Measurements from ENCODE around the gene ARL6.

ARL6 gene

DNA sequence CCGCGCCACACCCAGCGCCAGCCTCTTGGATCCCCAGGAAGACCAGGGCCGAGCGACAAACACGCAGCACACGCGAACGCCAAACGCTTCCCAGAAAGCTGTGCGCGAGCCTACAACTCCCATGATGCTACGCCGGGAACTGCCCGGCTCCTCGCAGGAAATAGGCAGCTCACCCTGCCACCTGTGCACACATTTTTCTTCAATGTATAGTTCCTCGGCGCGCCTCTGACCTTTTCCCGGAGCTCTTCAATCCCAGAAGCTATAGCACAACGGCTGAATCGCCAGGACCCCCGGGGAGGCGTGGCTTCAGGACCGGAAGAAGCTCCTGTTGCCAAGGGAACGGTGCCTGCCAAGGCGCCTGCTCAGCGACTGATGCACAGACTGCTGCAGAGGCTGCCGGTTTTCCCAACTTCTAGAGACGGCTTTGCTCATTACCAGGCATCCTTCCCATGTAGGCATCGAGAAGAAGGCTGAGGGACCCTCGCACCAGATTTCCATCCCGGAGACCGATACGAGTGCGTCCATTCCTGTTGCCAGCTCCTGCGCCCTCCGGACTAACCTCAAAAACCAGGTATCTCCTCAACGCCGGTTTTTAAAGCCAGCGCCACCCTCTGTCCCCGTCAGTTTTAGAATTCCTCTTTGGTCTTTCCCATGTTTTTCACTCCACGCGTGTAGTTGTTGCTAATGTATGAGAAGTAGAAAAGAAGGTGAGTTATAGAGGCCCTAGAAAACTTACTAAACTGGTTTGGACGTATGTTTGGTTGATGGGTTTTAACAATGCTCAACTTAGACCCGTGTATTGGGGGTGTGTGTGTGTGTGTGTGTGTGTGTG is at the start of gene ARL6:
Gene ARL6, plus strand, starts transcription at position 352 of the 832 bp plus-strand sequence. CDS start 3,350 bp downstream, outside the sequence.
- peaks cover 9 to 13% of the 10 kb centered on the region in 2 donors for H3K4me1 ChIP-seq (ENCODE audit: control insufficient read depth in 1 of 2, insufficient read depth in 2 of 2, low read length in 2 of 2)
- peak within 1 kb of the TSS; percentile 65 for H3K27ac ChIP-seq (ENCODE audit: low read length)

GRCh38 chr3:97719156-97719821 is 45.3 kb upstream of the ARL6 start:
- Histone ChIP-seq H3K4me1 (ENCODE audit: control insufficient read depth in 1 of 2, insufficient read depth in 2 of 2, low read length in 2 of 2) (no peaks in the 10 kb centered on the region), H3K27ac (ENCODE audit: low read length) (no peak overlapping the region), H3K36me3 (ENCODE audit: control insufficient read depth in 1 of 2, insufficient read depth in 2 of 2, low read length in 2 of 2) (no peaks in the 10 kb centered on the region), H3K9me3 (ENCODE audit: control insufficient read depth in 1 of 2, low read length in 2 of 2) (no peaks in the 10 kb centered on the region), H3K4me3 (ENCODE audit: low read depth in 1 of 2, low read length in 2 of 2) (no peak overlapping the region), H3K27me3 (ENCODE audit: low read depth, low read length) (no peaks in the 10 kb centered on the region)

More for the DNA sequence above, at the start of gene ARL6:
- no peaks in the 10 kb centered on the region for H3K9me3 ChIP-seq (ENCODE audit: control insufficient read depth in 1 of 2, low read length in 2 of 2)
- H3K36me3 ChIP-seq (ENCODE audit: control insufficient read depth in 1 of 2, insufficient read depth in 2 of 2, low read length in 2 of 2) = peaks cover 0 to 2% of the 10 kb centered on the region in 2 donors
- H3K4me3 ChIP-seq (ENCODE audit: low read depth in 1 of 2, low read length in 2 of 2) = peak within 1 kb of the TSS; percentile 95 to 98
- no peaks in the 10 kb centered on the region for H3K27me3 ChIP-seq (ENCODE audit: low read depth, low read length)

DNA sequence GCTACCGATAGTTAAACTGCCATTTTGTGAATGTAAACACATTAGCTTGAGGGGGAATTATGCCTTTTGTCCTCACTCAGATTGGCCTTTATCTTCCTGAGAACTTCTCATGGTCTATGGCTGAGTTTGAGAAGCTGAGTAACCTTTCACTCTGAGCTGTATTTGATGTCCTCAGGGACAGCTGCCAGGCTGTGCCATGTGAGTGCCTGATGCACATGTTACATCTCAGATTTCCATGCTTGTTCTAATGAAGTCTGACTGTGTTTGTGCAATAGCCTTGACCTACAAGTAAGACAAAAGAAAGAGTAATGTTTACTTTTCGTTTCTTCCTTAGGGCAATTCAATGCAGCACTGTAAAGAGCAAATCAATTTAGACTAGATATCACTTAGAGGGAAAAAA is 44.1 kb upstream of the ARL6 start:
- no peak overlapping the region for H3K4me3 ChIP-seq (ENCODE audit: low read depth in 1 of 2, low read length in 2 of 2)
- no peak overlapping the region for H3K27ac ChIP-seq (ENCODE audit: low read length)
- H3K36me3 ChIP-seq (ENCODE audit: control insufficient read depth in 1 of 2, insufficient read depth in 2 of 2, low read length in 2 of 2) = no peaks in the 10 kb centered on the region

DNA sequence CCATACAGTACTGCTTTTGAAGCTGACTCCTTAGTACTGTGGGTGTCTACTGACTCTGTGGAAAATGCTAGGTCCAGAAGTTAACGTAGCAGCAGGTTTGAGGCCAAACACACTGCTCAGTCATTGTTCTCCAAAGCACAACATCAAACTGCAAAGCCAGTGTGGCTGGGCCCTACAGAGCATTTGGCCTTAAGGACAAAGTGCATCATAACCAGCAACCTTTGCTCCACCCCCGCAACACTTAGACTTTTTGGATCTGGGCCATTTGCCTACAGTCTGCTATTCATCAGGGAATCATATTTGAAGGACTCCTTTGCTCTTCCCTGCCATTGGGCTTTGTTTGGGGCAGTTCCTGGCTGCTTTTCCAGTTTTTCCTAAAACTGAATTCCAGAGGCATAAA is 43.1 kb upstream of the ARL6 start:
- no peaks in the 10 kb centered on the region for H3K9me3 ChIP-seq (ENCODE audit: control insufficient read depth in 1 of 2, low read length in 2 of 2)
- no peaks in the 10 kb centered on the region for H3K27me3 ChIP-seq (ENCODE audit: low read depth, low read length)
- no peaks in the 10 kb centered on the region for H3K4me1 ChIP-seq (ENCODE audit: control insufficient read depth in 1 of 2, insufficient read depth in 2 of 2, low read length in 2 of 2)
- H3K36me3 ChIP-seq (ENCODE audit: control insufficient read depth in 1 of 2, insufficient read depth in 2 of 2, low read length in 2 of 2) = no peaks in the 10 kb centered on the region
- H3K4me3 ChIP-seq (ENCODE audit: low read depth in 1 of 2, low read length in 2 of 2) = no peak overlapping the region
- no peak overlapping the region for H3K27ac ChIP-seq (ENCODE audit: low read length)

More for the DNA sequence above, 44.1 kb upstream of the ARL6 start:
- Histone ChIP-seq H3K9me3 (ENCODE audit: control insufficient read depth in 1 of 2, low read length in 2 of 2) (no peaks in the 10 kb centered on the region), H3K4me1 (ENCODE audit: control insufficient read depth in 1 of 2, insufficient read depth in 2 of 2, low read length in 2 of 2) (no peaks in the 10 kb centered on the region), H3K27me3 (ENCODE audit: low read depth, low read length) (no peaks in the 10 kb centered on the region)

DNA sequence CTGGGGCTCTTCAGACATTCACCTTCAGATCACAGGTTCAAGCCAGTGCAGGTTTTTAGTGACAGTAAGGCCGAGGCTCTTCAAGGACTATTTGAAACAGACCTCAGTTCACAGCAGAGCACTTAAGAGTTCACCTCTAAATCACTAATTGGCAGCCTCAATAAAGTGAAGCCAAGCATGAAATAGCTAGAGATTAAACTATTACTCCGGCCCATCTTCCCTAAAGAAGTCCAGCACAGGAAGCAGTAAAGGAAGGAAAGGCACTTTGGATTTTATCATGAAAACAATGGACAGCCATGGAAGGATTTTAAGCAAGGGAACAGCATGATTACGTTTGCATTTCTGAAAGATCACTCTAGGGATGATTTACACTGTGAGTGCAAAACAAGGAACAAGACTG is 27.6 kb upstream of the ARL6 start:
- no peaks in the 10 kb centered on the region for H3K4me1 ChIP-seq (ENCODE audit: control insufficient read depth in 1 of 2, insufficient read depth in 2 of 2, low read length in 2 of 2)
- no peaks in the 10 kb centered on the region for H3K36me3 ChIP-seq (ENCODE audit: control insufficient read depth in 1 of 2, insufficient read depth in 2 of 2, low read length in 2 of 2)
- H3K27ac ChIP-seq (ENCODE audit: low read length) = no peak overlapping the region
- no peaks in the 10 kb centered on the region for H3K9me3 ChIP-seq (ENCODE audit: control insufficient read depth in 1 of 2, low read length in 2 of 2)
- H3K4me3 ChIP-seq (ENCODE audit: low read depth in 1 of 2, low read length in 2 of 2) = no peak overlapping the region
- H3K27me3 ChIP-seq (ENCODE audit: low read depth, low read length) = no peaks in the 10 kb centered on the region

- Histone ChIP-seq H3K4me3 (ENCODE audit: low read depth in 1 of 2, low read length in 2 of 2) (no peak overlapping the region), H3K4me1 (ENCODE audit: control insufficient read depth in 1 of 2, insufficient read depth in 2 of 2, low read length in 2 of 2) (no peaks in the 10 kb centered on the region), H3K36me3 (ENCODE audit: control insufficient read depth in 1 of 2, insufficient read depth in 2 of 2, low read length in 2 of 2) (no peaks in the 10 kb centered on the region), H3K9me3 (ENCODE audit: control insufficient read depth in 1 of 2, low read length in 2 of 2) (no peaks in the 10 kb centered on the region), H3K27me3 (ENCODE audit: low read depth, low read length) (no peaks in the 10 kb centered on the region), H3K27ac (ENCODE audit: low read length) (no peak overlapping the region)
Observed at GRCh38 chr3:97738761-97739160, 25.8 kb upstream of the ARL6 start.

GRCh38 chr3:97742036-97742435 is 22.5 kb upstream of the ARL6 start:
- Histone ChIP-seq H3K4me3 (ENCODE audit: low read depth in 1 of 2, low read length in 2 of 2) (no peak overlapping the region), H3K9me3 (ENCODE audit: control insufficient read depth in 1 of 2, low read length in 2 of 2) (no peaks in the 10 kb centered on the region), H3K4me1 (ENCODE audit: control insufficient read depth in 1 of 2, insufficient read depth in 2 of 2, low read length in 2 of 2) (no peaks in the 10 kb centered on the region), H3K36me3 (ENCODE audit: control insufficient read depth in 1 of 2, insufficient read depth in 2 of 2, low read length in 2 of 2) (no peaks in the 10 kb centered on the region), H3K27me3 (ENCODE audit: low read depth, low read length) (no peaks in the 10 kb centered on the region), H3K27ac (ENCODE audit: low read length) (no peak overlapping the region)

- H3K27me3 ChIP-seq (ENCODE audit: low read depth, low read length) = no peaks in the 10 kb centered on the region
Observed at GRCh38 chr3:97744289-97744688, 20.3 kb upstream of the ARL6 start.

DNA sequence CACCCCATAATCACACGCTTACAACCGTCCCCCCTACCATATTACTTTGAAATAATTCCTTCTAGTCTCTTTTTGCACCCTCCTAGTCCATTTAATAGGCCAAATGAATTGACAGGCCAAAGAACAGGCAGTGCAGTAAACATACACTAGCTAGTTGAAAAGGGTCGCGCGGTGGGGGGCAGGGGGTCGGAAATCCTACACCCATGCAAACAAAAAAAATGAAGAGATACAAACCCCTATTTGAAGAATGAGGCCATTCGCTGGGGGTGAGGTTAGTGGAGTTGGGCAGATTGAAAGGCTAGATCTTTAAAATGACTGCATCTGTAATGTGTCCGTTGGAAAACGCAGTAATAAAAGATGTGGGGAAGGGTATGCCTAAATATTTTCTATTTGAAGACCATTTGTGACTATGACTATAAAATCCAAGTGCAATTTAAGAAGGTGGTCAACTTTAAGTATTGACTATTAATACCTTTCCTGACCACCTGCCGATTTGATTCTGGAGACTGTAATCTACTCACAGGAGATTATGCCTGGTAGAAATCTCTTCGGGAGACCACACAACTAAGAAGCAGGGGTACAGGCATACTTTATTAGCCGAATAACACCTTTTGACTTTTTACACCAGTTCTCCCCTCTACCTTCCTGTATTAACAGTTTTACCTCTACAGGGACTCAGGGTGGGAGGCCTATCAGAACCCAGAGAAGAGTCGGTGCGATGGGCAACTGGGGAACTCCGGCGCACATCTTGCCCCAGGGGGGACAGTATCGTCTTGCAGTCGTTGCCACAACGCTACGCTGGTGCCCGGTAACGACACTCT is 762 bp upstream of the ARL6 start:
- Histone ChIP-seq H3K27me3 (ENCODE audit: low read depth, low read length) (no peaks in the 10 kb centered on the region), H3K4me3 (ENCODE audit: low read depth in 1 of 2, low read length in 2 of 2) (peak overlapping the region; percentile 95 to 98), H3K4me1 (ENCODE audit: control insufficient read depth in 1 of 2, insufficient read depth in 2 of 2, low read length in 2 of 2) (peaks cover 9 to 13% of the 10 kb centered on the region in 2 donors), H3K27ac (ENCODE audit: low read length) (peak overlapping the region; percentile 65), H3K36me3 (ENCODE audit: control insufficient read depth in 1 of 2, insufficient read depth in 2 of 2, low read length in 2 of 2) (no peaks in the 10 kb centered on the region), H3K9me3 (ENCODE audit: control insufficient read depth in 1 of 2, low read length in 2 of 2) (no peaks in the 10 kb centered on the region)

More at GRCh38 chr3:97744289-97744688, 20.3 kb upstream of the ARL6 start:
- no peak overlapping the region for H3K27ac ChIP-seq (ENCODE audit: low read length)
- no peak overlapping the region for H3K4me3 ChIP-seq (ENCODE audit: low read depth in 1 of 2, low read length in 2 of 2)
- no peaks in the 10 kb centered on the region for H3K36me3 ChIP-seq (ENCODE audit: control insufficient read depth in 1 of 2, insufficient read depth in 2 of 2, low read length in 2 of 2)
- H3K4me1 ChIP-seq (ENCODE audit: control insufficient read depth in 1 of 2, insufficient read depth in 2 of 2, low read length in 2 of 2) = no peaks in the 10 kb centered on the region
- H3K9me3 ChIP-seq (ENCODE audit: control insufficient read depth in 1 of 2, low read length in 2 of 2) = no peaks in the 10 kb centered on the region

DNA sequence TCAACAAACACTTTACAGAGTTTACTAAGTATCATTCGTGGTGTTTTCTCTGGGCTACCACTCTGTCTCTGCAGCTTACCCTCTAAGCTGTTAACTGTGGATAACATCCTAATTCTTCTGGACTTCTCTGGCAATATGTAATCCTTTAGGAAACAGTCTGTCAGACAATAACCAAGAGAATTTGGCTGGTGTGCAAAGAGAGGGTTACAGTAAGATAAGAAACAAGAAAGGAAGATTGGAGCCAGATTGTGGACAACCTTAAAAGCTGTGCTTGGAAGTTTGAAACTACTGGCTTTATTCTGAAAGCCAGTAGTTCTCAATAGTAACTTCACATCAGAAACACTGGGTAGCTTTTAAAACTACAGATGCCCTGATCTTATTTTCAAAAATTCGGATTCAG is 778 bp downstream of the ARL6 start:
- peaks cover 0 to 7% of the 10 kb centered on the region in 2 donors for H3K36me3 ChIP-seq (ENCODE audit: control insufficient read depth in 1 of 2, insufficient read depth in 2 of 2, low read length in 2 of 2)
- H3K9me3 ChIP-seq (ENCODE audit: control insufficient read depth in 1 of 2, low read length in 2 of 2) = no peaks in the 10 kb centered on the region
- H3K4me1 ChIP-seq (ENCODE audit: control insufficient read depth in 1 of 2, insufficient read depth in 2 of 2, low read length in 2 of 2) = peaks cover 9 to 13% of the 10 kb centered on the region in 2 donors
- no peaks in the 10 kb centered on the region for H3K27me3 ChIP-seq (ENCODE audit: low read depth, low read length)
- H3K4me3 ChIP-seq (ENCODE audit: low read depth in 1 of 2, low read length in 2 of 2) = peak overlapping the region; percentile 95 to 98
- no peak overlapping the region for H3K27ac ChIP-seq (ENCODE audit: low read length)

- H3K9me3 ChIP-seq (ENCODE audit: control insufficient read depth in 1 of 2, low read length in 2 of 2) = peaks cover 0 to 5% of the 10 kb centered on the region in 2 donors
- peaks cover 0 to 22% of the 10 kb centered on the region in 2 donors for H3K36me3 ChIP-seq (ENCODE audit: control insufficient read depth in 1 of 2, insufficient read depth in 2 of 2, low read length in 2 of 2)
- H3K27ac ChIP-seq (ENCODE audit: low read length) = no peak overlapping the region
- H3K4me3 ChIP-seq (ENCODE audit: low read depth in 1 of 2, low read length in 2 of 2) = no peak overlapping the region
- H3K4me1 ChIP-seq (ENCODE audit: control insufficient read depth in 1 of 2, insufficient read depth in 2 of 2, low read length in 2 of 2) = no peaks in the 10 kb centered on the region
- H3K27me3 ChIP-seq (ENCODE audit: low read depth, low read length) = no peaks in the 10 kb centered on the region
Observed at GRCh38 chr3:97772926-97773325, 8.4 kb downstream of the ARL6 start.
